Stomach smooth muscle (tissue), 2 donors: ENCODE data around the gene ZFP36.

Experiments
- H3K27ac ChIP-seq: one replicate; pipeline ENCODE4 v1.7.0; 2013; ENCODE audit warnings: mild to moderate bottlenecking, low read length, inconsistent platforms
- H3K27me3 ChIP-seq, 2 donors: one replicate each; pipeline ENCODE4 v1.7.0; 2013; ENCODE audit warnings: low read length in 2 of 2; ENCODE audit not compliant: insufficient read depth in 2 of 2, control insufficient read depth in 1 of 2
- H3K36me3 ChIP-seq, 2 donors: one replicate each; pipeline ENCODE4 v1.7.0; 2013; ENCODE audit warnings: low read length in 2 of 2; ENCODE audit not compliant: control insufficient read depth in 2 of 2, insufficient read depth in 2 of 2
- H3K4me1 ChIP-seq: one replicate; pipeline ENCODE4 v1.7.0; 2013; ENCODE audit warnings: low read length; ENCODE audit not compliant: control insufficient read depth, insufficient read depth
- H3K4me3 ChIP-seq, 2 donors: one replicate each; pipeline ENCODE4 v1.7.0; 2013; ENCODE audit warnings: low read length in 2 of 2
- H3K9ac ChIP-seq, 2 donors: one replicate each; pipeline ENCODE4 v1.7.0; 2013; ENCODE audit warnings: low read length in 2 of 2, mild to moderate bottlenecking in 1 of 2
- H3K9me3 ChIP-seq, 2 donors: one replicate each; pipeline ENCODE4 v1.7.0; 2013; ENCODE audit warnings: low read length in 2 of 2; ENCODE audit not compliant: control insufficient read depth in 2 of 2
- donor health status: healthy.
- donor health status: Pancreatic carcinoma.

ZFP36 gene

DNA sequence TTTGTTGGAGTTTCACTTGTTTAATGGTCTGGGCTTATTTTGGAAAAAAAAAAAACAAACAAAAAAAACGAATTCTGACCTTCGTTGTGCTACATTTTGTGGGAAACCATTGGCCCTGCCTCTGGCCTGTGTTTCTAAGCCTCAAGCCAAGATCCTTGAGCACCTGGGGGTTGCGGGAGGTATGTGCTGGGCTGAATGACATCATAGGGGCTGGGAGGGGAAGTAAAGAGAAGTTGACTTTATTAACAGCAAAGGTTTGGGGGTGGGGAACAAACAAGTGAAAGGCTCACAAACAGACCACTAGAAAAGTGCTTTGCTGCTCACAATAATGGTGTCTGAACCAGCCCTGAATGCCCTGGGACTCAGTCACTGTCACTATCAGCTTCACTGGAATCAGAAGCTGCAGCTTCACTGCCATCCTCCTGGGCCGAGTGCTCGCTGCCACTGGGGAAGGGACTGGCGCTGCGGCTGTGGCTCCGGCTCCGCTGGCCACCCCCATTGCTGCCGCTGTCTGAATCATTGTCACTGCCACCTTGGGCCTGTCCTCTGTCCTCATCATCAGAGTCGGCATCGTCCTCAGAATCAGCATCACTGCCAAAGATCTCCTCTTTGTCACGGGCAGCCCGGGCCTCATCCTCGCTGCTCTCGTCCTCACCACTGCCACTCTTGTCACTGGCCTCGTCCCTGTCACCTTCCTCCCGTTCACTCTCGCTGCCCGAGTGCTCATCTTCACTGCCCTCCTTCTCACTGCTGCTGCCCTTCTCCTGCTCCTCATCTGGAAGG is 20.8 kb upstream of the ZFP36 start:
- Histone ChIP-seq H3K9me3 (no peaks in the 10 kb centered on the region), H3K27ac (no peak overlapping the region), H3K4me3 (no peak overlapping the region), H3K36me3 (peaks cover 62 to 73% of the 10 kb centered on the region in 2 donors), H3K4me1 (peaks cover 14% of the 10 kb centered on the region), H3K27me3 (no peaks in the 10 kb centered on the region), H3K9ac (no peak overlapping the region)

DNA sequence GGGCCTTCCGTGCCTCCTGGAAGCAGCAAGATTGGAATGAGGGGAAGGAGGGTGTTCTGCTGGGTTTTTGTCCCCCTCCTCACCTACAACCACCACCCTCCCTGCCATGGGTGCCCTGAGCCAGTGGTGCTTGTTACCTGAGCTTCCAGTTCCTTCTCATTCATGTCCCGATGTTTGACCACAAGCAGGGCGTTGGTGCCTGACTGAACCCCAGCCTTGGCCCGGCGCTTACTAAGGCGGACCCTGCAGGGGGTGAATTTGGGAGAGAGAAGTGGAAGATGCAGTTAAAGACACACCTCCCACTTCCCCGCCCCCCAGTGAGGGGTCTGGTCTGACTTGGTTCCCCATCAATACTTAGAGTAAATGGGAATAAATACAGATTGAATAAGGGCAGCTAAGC is 20.1 kb upstream of the ZFP36 start:
- no peaks in the 10 kb centered on the region for H3K9me3 ChIP-seq
- H3K36me3 ChIP-seq, result peaks cover 54 to 66% of the 10 kb centered on the region in 2 donors
- H3K27me3 ChIP-seq, result no peaks in the 10 kb centered on the region
- no peak overlapping the region for H3K27ac ChIP-seq
- no peak overlapping the region for H3K9ac ChIP-seq
- H3K4me1 ChIP-seq, result peaks cover 14% of the 10 kb centered on the region
- H3K4me3 ChIP-seq, result no peak overlapping the region

DNA sequence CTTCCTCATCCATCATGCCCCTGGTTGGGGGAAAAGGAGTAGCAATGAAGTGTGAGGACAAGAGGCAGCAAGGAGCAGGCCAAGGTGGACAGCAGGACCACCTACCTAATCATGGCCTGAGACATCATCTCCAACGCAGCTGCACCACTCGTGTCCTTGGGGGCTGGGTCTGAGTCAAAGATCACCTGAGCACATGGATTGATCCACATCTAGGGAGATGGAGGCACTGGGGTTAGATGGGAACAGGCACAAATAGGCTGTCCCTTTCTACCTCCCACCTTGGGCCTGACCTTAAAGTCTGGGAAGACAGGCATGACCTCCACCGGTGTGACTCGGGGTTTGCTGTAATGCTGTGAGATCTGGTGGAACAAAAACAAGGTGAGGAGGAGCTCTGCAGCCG is 18.0 kb upstream of the ZFP36 start:
- peaks cover 21% of the 10 kb centered on the region for H3K4me1 ChIP-seq
- H3K9me3 ChIP-seq, result no peaks in the 10 kb centered on the region
- no peak overlapping the region for H3K4me3 ChIP-seq
- H3K27me3 ChIP-seq, result no peaks in the 10 kb centered on the region
- peaks cover 44 to 53% of the 10 kb centered on the region in 2 donors for H3K36me3 ChIP-seq
- peak overlapping the region; percentile 7 to 36 for H3K9ac ChIP-seq
- H3K27ac ChIP-seq, result peak overlapping the region; percentile 11

DNA sequence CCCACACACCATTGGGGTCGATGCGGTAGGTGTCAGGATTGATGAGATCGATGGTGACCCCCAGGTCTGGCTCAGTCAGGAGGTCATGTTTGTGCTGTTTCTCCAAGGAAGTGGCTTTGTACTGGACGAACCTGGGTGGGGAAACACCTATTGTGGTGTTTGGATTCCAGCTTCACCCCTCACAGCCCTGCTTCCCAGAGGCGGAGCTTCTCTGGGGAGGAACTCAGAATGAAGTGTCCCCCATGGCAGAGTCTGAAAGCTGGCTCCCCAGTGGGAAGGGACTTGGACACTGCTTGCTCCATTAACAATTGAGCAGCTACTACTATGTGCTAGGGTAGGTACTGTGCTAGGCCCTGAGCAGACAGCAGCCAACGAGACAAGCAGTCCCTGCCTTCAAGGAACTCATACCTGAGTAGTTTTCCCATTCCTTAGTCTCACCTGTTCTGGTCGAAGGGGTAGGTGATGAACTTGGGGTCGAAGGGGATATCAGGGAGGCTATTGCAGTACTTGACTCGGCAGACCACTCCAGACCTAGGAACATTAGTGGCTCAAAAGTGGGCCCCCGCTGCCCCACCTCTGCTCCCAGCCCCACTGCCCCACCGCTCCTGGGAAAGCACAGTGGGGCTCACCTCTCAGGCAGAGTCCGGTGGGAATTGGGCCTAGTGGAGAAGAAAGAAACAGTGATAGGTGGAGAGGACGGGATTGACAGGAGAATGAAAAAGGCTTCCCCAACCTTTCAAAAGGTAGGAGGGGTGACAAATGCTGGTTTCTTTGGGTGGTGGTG is 16.8 kb upstream of the ZFP36 start:
- peaks cover 42 to 48% of the 10 kb centered on the region in 2 donors for H3K36me3 ChIP-seq
- peak overlapping the region; percentile 87 to 99 for H3K4me3 ChIP-seq
- peak overlapping the region; percentile 99 for H3K27ac ChIP-seq
- peaks cover 21% of the 10 kb centered on the region for H3K4me1 ChIP-seq
- H3K9me3 ChIP-seq, result no peaks in the 10 kb centered on the region
- peak overlapping the region; percentile 80 to 99 for H3K9ac ChIP-seq
- H3K27me3 ChIP-seq, result no peaks in the 10 kb centered on the region

DNA sequence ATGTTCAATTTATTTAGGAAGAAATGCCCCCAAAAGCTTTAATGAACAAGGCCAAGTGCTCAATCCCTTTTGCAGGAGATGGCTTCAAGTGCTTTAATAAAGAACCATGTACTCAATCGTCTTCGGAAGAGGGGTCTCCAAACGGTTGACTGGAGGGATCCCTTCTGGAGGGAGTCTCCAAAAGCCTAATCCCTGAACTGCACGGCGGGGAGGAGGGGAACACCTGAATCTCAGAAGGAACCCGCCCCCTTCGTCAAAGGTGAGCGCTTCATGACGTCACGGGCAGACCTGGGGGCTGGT is 16.2 kb upstream of the ZFP36 start:
- peaks cover 48 to 49% of the 10 kb centered on the region in 2 donors for H3K36me3 ChIP-seq

DNA sequence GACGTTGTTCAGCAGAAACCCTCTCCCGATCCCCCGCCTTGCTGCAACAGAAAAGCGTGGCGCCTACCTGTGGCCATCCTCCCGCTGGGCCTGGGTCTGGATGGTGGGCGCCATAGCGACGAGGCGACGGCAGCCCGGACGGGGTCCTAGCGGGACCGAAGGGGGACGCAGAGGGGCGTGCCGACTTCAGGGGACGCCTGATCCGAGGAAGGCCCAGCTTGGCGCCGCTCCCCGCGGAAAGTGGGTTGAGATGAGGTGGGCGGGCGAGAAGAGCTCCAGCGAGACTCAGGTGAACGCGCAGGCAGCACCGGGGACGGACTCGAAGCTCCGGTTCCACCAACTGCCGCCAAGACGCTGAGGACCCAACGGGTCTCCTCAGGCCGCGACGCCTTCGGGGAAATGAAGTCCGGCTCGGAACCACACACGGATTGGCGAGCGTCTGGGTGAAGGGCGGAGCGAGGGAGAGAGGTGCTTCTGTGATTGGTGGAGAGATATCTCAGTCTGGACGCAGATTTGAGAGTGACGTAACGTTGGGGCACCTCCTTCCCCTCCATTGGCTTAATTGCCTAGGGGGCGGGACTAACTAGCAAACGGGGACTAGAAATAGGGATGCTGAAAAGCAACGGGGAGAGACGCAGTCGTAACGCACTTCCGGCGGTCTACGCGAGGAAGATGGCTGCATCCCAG is 15.8 kb upstream of the ZFP36 start, which contains the start of the genes MED29 and PAF1:
Gene MED29, plus strand, starts transcription at position 628 of the 687 bp plus-strand sequence. Its CDS starts 45 bp downstream, at position 673.
Gene PAF1, minus strand, starts transcription at position 356 of the 687 bp plus-strand sequence. Its CDS starts 242 bp downstream, at position 114.
- H3K9me3 ChIP-seq, result no peaks in the 10 kb centered on the region
- peak within 1 kb of the TSS; percentile 99 for H3K27ac ChIP-seq
- peak within 1 kb of the TSS; percentile 92 to 99 for H3K9ac ChIP-seq
- H3K27me3 ChIP-seq, result no peaks in the 10 kb centered on the region
- peaks cover 44 to 46% of the 10 kb centered on the region in 2 donors for H3K36me3 ChIP-seq
- H3K4me1 ChIP-seq, result peaks cover 21% of the 10 kb centered on the region
- H3K4me3 ChIP-seq, result peak within 1 kb of the TSS; percentile 99

More for the DNA sequence above, 16.2 kb upstream of the ZFP36 start:
- H3K4me1 ChIP-seq, result peaks cover 21% of the 10 kb centered on the region
- H3K9ac ChIP-seq, result peak overlapping the region; percentile 80 to 99
- peak overlapping the region; percentile 99 for H3K27ac ChIP-seq
- no peaks in the 10 kb centered on the region for H3K9me3 ChIP-seq
- H3K27me3 ChIP-seq, result no peaks in the 10 kb centered on the region
- H3K4me3 ChIP-seq, result peak overlapping the region; percentile 87 to 99

DNA sequence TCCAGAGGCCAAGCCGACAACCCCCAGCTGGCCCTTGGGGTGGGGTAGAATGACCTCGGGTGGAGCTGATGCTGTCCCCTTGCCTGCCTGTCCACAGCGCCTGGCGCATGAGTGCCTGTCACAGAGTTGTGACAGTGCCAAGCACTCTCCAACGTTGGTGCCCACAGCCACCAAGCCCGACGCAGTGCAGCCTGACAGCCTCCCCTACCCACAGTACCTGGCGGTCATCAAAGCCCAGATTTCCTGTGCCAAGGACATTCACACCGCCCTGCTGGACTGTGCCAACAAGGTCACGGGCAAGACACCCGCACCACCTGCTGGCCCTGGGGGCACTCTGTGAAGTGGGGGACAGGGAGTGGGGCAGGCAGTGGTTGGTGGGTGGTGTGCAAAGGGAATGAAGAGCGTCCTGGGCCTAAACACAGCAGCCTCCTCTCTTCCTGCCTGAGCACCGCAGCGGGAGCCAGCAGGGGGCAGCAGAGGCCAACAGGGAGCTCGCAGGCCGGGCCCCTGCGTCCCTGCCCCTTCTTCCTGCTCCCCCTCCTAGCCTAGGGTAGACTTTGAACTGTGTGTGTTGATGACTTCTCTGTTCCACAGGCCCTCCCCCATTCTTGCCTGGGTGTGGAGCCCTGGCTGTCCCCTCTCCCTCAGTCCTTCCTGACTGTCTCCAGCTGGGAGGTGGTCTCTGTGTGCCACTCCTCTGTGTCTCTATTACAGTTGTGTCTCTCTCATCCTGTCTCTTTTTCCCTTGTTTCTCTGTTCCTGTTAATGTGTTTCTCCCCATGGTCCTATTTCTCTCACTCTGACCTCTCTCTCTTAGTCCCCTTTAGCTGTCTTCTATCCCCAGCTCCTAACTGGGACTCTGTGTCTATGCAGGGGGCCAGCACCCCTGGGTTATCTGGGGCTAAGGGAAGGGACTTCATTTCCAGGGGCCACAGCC is 9.0 kb upstream of the ZFP36 start:
- Histone ChIP-seq H3K36me3 (peaks cover 15 to 19% of the 10 kb centered on the region in 2 donors), H3K9ac (peak overlapping the region; percentile 36 to 55), H3K27me3 (no peaks in the 10 kb centered on the region), H3K4me1 (peaks cover 36% of the 10 kb centered on the region), H3K27ac (peak overlapping the region; percentile 92), H3K9me3 (no peaks in the 10 kb centered on the region), H3K4me3 (peak overlapping the region in 1 of 2 donors; percentile 47)

DNA sequence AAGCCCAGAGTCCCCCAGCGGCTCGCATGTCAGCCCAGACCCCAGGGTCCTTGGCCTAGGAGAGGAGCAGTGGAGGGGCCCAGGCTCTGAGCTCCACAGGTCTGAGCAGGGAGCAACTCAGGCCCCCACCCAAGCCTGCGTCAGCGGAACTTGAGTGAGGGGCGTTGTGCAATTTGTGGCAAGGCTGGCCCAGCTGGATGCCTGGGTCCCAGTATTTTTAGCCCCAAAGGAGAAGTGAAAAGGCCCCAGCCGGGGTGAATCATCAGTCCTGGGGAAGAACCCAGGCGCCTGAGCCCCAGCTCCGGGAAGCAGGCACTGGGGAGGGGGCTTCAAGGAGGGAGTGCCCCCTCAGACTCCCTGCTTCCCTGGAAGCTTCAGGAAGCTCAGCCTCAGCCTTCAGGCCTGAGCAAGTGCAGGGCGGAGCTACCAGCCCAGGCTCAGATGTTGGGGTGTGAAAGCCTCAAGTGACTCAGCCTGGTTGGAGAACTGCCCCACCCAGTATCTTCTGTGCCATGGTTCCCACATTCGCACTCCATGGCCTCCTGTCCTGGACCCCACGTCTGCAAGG is 8.3 kb upstream of the ZFP36 start:
- peak overlapping the region; percentile 36 to 55 for H3K9ac ChIP-seq
- no peaks in the 10 kb centered on the region for H3K9me3 ChIP-seq
- peak overlapping the region in 1 of 2 donors; percentile 8 for H3K4me3 ChIP-seq
- peaks cover 44% of the 10 kb centered on the region for H3K4me1 ChIP-seq
- peaks cover 14 to 18% of the 10 kb centered on the region in 2 donors for H3K36me3 ChIP-seq
- H3K27ac ChIP-seq, result peak overlapping the region; percentile 92
- no peaks in the 10 kb centered on the region for H3K27me3 ChIP-seq

DNA sequence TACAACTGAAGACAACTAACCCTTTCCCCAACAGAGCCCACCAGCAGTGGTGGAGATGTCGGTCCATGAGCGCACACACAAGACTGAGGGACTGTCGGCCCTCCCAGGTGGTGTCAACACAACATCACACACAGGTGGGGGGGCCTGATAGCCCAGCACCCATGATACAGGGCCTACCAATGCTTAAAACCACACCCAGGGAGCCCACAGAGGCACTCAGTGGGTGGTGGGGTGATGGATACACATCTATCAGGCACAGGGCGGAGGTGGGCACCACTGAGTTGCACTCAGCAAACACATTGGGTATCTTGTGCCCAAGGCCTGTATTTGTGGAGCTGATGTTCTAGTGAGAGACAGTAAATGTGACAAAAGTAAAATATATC is 7.0 kb upstream of the ZFP36 start:
- Histone ChIP-seq H3K4me1 (peaks cover 50% of the 10 kb centered on the region), H3K9ac (no peak overlapping the region), H3K36me3 (peaks cover 7 to 12% of the 10 kb centered on the region in 2 donors), H3K9me3 (no peaks in the 10 kb centered on the region), H3K27ac (peak overlapping the region; percentile 11), H3K27me3 (no peaks in the 10 kb centered on the region), H3K4me3 (no peak overlapping the region)
